Measurements from ENCODE around the gene COL18A1.
"Not testable (repeated sequence)": the region's sequence is repeated elsewhere in the genome, so short reads cannot be mapped to it uniquely, and the experiment has no call there.

COL18A1 gene

GRCh38 chr21:45525153-45525909 is 120.4 kb downstream of the COL18A1 start:
- FAIRE-seq: no peak

DNA sequence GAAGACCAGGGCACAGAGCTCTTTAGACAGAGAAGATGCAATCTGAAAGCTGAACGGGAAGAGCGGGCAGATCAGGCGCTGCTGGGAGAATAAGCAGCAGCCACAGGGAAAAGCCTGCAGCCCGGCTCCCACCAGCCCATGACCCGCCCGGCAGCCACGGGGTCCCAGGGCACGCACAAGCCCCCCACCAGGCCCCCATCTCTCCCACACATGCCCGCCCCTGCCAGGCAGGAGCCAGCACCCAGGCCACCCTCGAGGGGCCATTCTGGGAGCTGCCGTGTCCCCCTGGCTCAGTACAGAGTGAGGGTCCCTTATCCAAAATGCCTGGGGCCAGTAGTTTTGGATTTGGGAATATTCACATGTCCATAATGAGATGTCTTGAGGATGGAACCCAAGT is 120.9 kb downstream of the COL18A1 start:
- FAIRE-seq: no peak

GRCh38 chr21:45527151-45527999 is 122.4 kb downstream of the COL18A1 start:
- FAIRE-seq: not testable (repeated sequence)

- FAIRE-seq: no peak
Measured at GRCh38 chr21:45528028-45528705, 123.2 kb downstream of the COL18A1 start.

DNA sequence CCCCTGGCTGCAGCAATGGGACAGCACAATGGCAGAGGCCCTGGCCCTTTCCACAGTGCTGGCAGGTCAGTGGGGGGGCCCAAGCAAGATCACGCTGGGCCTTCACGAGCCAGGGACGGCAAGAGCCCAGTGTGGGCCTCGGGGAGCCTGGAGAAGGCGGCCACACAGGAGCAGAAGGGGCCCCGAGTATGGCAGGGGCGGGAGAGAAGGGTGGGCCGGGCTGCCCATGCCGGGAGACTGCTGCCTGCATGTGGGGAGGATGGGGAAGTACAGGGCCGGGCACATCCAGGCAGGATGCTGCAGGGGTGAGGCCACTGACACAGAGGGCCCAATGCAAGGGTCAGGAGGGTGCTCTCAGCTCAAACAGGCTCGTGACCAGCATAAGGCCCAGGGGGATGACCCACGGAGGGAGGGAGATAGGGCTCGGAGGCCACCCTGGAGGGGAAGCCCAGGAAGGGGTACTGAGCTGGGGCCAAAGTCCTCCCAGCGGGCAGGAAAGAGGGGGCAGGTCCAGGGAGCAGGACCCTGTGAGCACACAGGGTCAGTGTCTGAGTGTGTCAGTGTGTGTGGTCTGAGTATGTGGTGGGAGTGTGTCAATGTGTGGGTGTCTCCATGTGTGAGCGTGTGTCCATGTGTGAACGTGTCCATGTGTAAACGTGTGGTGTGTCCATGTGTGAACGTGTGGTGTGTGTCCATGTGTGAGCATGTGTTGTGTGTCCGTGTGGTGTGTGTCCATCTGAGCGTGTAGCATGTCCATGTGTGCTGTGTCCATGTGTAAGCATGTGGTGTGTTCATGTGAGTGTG is 124.2 kb downstream of the COL18A1 start:
- no peak for FAIRE-seq

DNA sequence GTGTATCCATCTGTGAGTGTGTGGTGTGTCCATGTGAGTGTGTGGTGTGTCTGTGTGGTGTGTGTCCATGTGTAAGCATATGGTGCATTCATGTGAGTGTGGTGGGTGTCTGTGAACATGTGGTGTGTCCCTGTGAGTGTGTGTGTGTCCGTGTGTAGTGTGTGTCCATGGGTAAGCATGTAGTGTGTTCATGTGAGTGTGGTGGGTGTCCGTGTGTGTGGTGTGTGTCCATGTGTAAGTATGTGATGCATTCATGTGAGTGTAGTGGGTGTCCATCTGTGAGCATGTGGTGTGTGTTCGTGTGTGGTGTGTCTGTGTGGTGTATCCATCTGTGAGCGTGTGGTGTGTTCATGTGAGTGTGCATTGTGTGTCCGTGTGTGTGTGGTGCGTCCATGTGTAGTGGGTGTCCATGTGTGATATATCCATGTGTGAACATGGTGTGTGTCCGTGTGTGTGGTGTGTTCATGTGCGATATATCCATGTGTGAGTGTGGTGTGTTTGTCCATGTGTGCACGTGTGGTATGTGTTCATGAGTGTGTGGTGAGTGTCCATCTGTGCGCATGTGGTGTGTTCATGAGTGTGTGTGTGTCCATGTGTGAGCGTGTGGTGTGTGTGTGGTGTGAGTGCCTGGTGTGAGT is 124.9 kb downstream of the COL18A1 start:
- no peak for FAIRE-seq

- no peak for FAIRE-seq
Measured at GRCh38 chr21:45530423-45531113, 125.6 kb downstream of the COL18A1 start.

- not testable (repeated sequence) for FAIRE-seq
Measured at GRCh38 chr21:45531114-45531392, 126.1 kb downstream of the COL18A1 start.

DNA sequence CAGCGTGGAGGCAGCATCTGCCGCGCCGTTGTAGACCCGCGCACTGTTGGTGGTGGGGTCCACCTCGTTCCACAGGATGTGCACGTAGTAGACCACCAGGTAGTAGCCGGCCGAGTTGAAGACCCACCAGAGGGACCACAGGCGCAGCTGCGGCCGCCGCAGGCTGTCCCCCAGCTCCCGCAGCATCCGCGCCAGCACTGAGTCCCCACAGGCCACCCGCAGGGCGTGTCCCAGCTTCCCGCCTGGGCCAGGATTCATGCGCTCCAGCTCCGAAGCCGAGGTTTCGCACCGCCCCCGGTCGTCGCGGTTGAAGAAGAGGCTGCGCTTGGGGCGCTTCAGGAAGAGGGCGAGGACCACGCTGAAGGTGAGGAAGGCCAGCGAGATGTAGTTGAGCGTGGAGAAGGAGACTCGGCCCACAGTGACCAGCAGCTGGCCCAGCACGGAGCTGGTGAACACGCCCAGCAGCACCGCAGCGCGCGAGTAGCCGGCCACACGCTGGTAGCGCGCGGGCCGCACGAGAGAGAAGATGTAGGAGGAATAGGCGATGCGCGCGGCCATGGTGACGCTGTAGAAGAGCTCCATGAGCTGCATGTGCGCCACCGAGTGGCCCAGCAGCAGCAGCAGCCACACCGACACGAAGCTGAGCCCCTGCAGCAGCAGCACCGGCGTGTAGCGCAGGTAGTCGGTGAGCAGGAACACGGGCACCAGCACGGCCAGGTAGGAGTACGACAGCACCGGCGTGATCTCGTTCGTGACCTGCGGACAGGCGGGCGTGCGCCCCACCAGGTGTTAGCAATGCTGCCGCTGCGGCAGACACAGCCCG is 126.6 kb downstream of the COL18A1 start:
- no peak for FAIRE-seq

GRCh38 chr21:45532826-45533360 is 127.9 kb downstream of the COL18A1 start:
- no peak for FAIRE-seq

DNA sequence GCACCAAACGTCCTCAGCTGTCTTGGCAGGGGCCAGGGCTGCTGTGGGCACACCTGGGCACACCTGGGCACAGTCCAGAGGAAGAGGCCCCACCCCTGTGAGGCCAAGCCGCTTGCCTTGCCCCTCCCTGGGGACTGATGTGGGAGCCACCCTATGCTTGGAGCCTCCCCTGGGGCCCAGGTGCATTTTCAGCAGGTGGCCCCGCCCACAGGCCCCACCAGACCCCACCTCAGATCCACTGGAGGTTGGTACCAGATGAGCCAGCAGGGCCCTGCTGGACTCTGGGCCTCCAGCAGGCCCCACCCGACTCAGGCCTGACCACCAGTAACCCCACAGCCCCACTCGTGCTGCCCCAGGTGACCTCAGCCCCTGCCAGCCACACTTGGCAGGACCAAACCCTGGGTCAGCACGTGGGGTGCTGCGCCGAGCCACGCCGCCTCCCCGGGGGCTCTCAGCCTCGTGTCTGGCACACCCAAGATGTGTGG is 128.4 kb downstream of the COL18A1 start:
- FAIRE-seq: no peak

DNA sequence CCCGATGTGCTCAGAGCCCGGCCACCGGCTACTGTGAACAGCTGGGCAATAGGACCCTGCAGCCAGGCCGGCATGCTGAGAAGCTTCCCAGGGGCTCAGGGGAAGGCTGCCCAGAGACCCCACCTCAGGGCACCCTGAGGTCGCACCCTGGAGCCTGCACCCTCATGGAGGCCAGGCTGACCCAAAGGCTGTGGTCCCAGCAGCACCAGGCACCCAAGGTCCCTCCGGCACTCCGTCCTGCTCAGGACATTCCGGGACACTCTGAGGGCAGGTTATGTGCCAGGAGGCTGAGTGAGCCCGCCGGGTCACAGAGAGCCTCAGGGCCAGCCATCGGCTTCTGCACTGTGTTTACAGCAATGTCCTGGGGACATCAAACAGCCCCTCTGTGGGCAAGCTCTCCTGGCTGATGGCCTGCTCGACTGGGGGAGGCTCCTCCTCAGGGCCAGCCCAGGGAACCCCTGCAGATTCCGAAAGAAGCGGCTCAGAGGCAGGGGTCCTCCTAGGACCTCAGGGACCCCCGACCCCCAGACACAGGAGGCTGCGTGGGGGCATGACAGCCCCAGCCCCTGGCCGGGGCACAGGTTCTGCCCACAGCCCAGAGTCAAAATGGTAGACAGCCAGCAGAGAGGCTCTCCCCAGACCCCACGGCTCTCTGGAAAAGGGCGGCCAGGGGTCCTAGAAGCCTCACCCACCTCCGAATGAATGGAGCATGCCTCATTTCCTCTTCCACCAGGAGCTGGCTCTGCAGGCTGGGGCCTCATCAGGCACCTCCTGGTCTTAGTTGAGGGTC is 129.1 kb downstream of the COL18A1 start:
- FAIRE-seq: no peak

- no peak for FAIRE-seq
Measured at GRCh38 chr21:45534636-45535331, 129.8 kb downstream of the COL18A1 start.

DNA sequence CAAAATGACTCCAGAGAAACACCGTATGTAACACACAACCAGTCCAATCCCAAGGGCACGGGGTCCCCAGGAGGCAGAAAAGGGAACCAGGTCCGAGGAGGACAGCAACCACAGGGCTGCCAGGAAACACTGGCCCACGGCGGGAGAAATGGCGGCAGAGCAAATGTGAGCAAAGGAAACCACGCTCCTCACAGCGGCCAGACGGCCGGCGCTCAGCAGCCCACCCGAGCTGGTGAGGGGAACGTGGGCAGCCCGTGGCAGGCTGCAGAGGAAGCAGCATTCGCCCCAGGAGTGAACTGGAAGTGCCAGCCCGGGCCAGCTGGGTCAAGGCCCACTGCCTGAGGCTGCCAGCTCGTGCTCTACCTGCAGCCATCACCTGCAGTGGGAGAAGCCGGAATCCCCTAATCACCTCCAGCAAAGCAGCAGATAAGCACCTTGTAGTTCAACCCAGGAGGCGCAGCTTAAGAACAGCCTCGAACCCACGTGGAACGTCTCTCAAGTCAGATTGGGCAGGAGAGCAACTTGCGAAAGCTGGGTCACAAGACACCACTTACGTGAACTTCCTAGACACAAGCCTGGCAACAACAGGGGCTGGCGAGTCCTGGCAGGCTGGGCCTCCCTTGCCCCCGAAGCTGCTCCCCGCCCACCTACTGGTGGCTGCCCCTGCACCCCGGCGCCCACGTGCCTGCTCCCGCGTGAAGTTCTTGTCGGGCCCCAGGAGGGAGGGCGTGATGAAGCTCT is 130.5 kb downstream of the COL18A1 start:
- FAIRE-seq: no peak

DNA sequence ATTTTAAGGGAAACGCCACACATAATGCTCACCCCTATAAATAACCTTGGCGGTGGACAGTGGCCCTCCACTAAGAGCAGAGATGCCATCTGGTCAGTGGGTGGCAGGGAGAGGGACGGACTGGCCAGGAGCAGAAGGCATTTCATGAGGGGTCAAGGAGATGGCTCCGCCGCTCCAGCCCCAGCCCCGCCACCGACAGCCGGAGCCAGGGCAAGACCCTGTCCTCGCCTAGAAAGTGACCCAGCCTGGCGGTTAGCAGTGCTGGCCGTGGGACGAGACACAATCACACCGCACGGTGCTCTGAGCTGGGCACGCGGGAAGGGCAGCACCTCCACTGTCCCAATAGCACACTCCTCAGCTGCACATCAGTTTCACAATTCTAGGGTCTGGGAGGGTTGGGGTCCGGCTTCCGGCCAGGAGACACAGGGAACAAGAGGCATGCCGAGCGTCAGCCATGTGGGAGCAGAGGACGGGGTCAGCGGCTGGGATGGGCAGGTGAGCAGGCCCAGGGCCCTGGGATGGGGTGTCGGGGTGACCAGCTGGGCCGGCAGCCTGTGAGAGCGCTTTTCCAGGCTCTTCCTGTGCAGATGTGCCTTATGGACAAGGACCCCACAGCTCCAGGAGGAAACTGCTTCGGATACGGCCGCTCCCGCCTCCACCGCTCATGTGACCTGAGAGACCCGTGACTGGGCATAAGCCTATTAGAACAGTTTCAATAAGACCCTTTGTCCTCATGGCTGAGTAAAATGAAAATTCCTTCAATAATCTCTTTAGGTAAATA is 131.5 kb downstream of the COL18A1 start:
- no peak for FAIRE-seq

DNA sequence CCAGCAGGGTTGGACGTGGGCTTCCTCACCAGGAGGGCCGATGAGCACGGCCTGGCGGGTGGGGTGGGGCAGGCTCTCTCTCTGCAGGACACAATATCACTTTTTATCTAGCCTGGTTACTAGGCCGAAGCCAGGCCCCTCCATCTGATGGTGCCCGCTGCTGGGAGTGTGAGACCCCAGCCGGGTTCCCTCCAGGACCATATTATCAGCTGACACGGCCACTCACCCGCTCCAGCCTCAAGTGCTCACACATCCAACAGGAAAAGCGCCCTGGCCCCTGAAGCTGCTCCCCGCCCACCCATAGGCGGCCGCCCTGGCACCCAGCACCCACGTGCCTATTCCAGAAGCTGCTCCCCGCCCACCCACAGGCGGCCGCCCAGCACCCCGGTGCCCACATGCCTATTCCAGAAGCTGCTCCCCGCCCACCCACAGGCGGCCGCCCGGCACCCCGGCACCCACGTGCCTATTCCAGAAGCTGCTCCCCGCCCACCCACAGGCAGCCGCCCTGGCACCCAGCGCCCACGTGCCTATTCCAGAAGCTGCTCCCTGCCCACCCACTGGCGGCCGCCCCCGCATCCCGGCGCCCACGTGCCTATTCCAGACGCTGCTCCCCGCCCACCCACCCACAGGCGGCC is 132.3 kb downstream of the COL18A1 start:
- FAIRE-seq: no peak
